Iris pigment epithelial cell (primary cell): Measurements from ENCODE around the gene PPM1D.
"Not testable (repeated sequence)": the region's sequence is repeated elsewhere in the genome, so short reads cannot be mapped to it uniquely, and the experiment has no call there.

ENCODE experiments used
- DNase-seq: peaks from one replicate; pipeline ENCODE4 v3.0.0-alpha.2; 2011; ENCODE audit warnings: low read depth

The PPM1D gene

DNA sequence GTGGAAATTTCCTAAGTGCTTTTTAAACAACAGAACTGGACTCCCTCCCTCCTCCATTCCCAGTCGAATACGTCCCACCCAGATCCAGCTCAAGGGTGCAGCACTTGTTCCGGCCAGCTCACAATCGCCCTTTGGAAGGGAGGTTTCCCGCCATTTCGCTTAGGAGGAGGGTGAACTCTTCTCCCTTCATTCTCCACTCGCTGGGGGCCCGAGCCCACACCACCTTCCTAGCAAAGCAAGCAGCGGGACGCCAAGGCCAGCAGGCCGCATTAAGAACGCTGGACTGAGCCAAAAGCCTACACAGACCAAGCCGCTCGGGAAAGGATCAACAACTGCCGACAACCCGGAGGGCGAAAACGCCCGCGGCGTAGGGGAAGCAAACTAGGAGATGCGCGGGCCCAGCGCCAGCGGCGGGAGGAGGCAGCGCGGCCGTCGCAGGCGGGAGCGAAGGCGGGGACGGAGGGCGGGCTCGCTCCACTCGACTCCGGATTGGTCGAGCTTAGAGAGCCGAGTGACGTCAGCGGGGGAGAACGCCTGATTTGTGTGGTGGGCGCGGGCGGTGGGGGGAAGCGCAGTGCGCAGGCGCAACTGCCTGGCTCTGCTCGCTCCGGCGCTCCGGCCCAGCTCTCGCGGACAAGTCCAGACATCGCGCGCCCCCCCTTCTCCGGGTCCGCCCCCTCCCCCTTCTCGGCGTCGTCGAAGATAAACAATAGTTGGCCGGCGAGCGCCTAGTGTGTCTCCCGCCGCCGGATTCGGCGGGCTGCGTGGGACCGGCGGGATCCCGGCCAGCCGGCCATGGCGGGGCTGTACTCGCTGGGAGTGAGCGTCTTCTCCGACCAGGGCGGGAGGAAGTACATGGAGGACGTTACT lies at the start of gene PPM1D:
Gene PPM1D (plus strand): TSS at position 574 of the 870 bp plus-strand sequence. CDS start 222 bp downstream, at position 796.
- DNase-seq: peak; percentile 99

- DNase-seq: not testable (repeated sequence)
These were observed 47.7 kb upstream of the PPM1D start for GRCh38 chr17:60552255-60552654.

- peak; percentile 96 for DNase-seq
These were observed 45.6 kb upstream of the PPM1D start for GRCh38 chr17:60554377-60554788.

GRCh38 chr17:60555786-60556185 lies 44.2 kb upstream of the PPM1D start:
- no peak for DNase-seq

DNA sequence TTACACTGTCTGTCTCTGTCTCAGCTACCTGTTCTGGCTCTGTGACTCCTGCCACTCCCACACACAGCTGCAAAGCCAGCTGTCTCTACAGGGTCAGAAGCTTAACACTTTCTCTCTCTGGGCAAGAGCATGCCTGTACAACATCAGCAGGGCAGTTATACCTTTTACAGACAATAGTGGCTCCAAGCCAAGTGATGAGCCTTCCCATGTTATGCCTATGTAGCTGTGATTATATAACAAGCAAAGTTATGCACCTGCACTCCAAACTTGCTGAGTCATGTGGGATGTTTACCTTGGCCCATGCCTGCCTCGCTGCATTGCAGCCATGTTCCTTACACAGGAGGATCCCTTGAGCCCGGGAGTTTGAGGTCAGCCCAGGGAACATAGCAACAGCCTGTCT lies 42.2 kb upstream of the PPM1D start:
- no peak for DNase-seq

- DNase-seq: no peak
These were observed 40.4 kb upstream of the PPM1D start for GRCh38 chr17:60559659-60559994.

- no peak for DNase-seq
These were observed 39.8 kb upstream of the PPM1D start for GRCh38 chr17:60559995-60560859.

DNA sequence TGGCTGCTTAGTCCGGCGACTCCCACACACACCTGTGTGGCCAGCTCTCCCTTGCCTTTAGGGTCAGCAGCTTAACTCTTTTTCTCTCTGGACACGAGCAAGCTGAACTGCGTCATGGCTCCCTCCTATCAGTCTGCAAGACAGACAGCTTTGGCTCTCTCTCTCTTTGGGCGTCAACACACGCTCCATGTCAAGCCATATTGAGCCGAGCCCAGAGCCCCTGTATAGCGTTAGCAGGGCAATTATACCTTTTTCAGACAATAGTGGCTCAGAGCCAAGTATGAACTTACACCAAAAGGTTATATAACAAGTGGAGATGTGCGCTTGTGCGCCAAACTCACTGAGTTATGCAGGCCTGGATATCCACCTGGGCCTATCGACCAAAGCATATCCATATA lies 39.1 kb upstream of the PPM1D start:
- no peak for DNase-seq

DNA sequence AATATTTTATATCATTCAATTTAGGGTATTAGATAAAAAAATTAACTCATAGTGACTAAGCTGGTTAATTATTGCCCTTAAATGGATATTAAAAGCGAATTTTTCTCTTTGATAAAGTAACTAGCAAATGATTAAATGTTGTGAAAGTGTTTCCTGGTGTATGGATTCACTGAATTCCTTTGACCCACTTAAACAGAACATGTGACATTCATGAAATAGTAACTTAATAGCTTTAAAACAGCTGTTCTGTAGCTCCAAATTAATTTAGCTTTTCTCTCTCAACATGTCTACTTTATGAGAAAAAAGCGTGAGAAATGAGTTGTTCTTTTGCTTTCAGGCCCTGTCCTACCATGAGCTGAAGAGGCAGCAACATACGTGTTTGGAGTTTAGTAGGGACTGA lies 37.6 kb upstream of the PPM1D start:
- no peak for DNase-seq

GRCh38 chr17:60563743-60564142 lies 36.2 kb upstream of the PPM1D start:
- DNase-seq: no peak

DNA sequence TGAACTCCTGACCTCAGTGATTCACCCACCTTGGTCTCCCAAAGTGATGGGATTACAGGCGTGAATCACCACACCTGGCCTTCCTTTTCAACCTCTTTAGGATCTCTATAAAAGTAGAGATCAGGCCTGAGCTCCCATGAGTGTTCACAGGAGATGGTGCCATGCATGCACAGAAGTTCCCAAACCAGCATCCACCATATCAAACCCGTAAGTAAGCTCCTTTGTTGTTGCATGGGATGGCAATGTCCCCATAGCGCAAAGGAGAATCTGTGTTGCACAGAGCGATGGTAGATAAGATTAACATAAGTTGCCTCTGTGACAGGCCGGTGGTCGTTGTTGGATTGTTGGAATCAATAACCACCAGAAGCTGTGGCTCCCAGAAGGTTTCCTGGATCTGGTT lies 34.8 kb upstream of the PPM1D start:
- DNase-seq: no peak

DNA sequence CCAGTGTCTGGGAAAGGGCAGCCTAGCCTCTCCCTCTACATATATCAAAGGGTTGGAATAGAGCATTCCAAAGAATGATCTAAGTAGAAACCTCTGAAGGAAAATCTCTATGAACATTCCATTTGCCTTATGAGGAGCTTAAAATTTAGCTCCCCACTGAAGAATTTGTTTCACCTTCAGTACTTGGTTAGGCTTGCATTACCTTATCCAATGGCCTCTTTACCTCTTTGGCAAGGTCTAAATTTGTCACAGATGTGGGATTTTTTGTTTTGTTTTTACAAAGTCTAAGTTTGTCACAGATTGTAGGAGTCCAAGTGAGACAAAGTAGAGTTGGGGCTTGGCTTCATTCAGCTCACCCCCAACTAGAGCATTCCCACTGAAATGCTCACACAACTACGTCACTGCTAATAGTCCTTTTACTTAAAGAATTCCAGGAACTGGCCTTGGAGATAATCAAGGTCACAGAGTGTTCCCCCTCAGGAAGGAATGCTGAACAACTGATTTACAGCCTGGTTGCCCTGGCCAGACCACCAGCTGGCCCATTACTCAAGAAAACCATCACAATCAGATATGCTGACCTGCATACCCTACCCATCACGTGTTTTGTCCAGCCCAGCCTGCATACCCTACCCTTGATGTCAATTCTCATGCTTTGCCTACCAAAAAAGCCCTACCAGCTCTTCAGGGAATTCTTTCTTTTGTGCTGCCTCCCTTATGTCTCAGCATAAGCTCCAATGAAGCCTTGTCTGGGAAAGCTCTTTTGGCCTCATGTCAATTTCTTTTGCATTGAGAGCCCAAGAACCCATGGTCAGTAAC lies 26.5 kb upstream of the PPM1D start:
- peak; percentile 57 for DNase-seq

DNA sequence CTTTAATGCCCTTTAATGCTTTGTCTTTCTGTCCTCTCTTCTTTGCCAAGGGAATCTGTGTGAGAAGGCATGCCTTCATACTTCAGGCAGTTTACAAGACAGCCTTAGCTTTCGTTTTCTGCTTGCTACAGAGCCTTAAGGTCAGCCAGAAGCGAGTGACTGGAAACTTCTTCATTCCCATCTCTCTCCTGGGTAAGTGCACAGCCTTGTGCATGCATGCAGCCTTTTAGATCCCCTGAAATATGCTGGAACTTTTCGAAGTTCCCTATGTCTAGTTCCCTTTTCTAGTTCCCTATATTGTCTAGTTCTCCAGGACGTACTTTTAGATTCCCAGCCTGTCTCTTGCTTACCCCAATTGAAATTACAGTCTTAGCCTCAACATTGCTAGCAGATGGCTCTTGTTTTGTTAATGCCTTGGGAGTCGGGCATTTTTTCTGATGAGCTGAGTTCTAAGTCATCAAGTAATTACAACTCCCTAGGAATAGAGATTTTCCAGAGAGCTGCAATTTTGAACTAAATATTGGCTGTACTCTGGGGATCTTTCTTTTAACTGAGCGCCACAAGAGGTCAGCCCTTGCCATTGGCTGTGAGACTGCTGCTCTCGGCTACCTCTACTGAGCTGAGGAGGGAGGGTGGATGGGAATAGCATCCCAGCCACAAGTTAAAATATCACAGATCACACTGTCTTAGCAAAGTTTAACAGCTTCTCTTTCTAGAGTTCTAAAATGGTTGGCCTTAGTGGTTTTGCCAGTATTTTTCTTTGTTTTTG lies 22.7 kb upstream of the PPM1D start:
- DNase-seq: peak; percentile 83

DNA sequence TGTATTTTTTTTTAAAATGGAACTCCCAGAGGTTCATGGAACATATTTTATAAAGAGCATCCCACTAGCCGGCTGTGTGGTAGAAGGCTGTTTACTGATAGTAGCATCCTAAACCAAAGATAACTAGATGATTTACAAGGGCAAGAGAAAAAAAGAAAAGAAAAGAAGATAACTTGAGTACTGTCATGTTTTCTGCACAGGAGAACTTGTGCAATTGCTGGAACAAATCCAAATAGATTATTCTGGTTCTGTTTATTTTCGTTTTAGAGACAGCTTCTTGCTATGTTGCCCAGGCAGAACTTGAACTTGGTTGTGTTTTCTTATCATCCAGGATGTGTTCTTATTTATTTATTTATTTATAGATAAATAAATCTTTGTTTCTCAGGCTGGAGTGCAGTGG lies 20.9 kb upstream of the PPM1D start:
- peak; percentile 87 for DNase-seq

GRCh38 chr17:60579551-60579950 lies 20.4 kb upstream of the PPM1D start:
- no peak for DNase-seq

DNA sequence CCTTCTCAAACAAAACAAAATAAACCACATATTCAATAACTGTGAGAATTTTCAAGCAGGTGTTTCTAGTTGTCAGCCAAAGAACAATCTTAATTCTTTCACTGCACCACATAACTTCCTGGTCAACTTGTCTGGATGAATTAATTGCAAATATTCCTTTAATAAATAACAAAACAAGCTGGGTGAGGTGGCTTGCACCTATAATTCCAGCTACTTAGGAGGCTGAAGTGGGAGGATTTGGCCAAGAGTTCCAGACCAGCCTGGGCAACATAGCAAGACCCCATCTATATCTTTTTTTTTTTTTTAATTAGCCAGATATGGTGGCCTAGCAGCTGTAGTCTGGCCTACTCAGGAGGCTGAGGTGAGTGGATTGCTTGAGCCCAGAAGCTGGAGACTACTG lies 17.0 kb upstream of the PPM1D start:
- DNase-seq: no peak

DNA sequence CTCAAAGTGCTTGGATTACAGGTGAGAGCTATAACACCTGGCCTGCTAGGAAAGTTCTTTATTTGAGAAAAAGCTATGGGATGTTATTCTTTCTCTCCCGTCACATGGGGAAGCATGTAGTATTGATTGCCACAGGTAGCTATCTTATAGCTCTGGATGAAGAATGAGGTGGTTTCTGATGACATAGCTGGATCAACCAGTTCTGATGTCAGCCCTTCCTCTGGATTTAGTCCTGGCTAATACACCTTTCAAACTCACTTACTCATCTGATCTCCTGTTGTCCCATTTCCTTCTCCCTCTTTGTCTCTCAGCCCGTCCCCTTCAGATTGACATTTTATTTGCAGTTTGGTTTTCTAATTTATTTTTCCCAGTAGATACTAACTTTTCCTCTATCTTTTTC lies 14.1 kb upstream of the PPM1D start:
- no peak for DNase-seq

DNA sequence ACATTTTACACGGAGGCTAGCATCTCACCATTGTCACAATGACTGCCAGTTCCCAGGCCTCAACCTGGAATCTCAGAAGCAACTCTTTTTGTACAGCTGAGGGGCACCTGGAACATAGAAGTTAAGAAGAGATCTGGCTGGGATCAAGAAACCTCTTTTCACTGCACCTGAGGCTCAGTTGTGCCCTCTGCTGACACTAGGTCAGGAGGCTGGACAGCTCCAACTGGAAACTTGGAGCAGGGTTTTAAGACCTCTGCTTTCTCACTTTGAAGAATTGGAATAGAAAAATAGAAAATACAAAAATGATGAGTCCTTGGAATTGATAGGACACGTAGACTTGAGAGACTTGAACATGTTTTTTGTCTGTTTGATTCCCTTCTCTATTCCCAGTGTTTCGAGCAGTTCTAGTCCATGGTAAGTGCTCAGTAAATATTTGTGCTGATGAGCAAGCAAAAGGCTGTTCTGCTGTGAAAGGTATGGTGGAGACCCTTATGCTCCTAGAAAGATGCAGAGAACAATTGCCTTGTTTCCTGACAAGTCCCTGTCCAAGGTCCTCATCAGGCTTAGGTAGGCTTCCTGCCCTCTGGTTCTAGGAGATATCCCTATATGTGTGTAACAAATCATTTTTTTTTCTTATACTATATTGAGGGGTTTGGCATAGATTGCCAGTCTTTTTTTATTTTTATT lies 13.6 kb upstream of the PPM1D start:
- DNase-seq: no peak

DNA sequence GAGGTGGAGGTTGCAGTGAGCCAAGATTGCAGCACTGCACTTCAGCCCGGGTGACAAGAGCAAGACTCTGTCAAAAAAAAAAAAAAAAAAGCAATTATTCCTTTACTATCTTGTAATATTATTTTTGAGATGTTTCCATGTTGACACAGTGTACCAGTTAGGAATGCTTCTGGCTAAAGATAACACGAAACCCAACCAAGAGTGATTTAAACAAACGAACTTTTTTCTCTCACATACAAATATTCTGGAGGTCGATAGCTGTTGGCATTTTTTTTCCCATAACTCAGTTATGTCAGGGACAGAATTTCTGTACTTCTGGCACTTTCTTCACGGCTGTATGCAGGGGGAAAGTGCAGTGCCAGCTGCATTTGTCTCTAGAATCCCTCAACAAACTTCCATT lies 9.9 kb upstream of the PPM1D start:
- no peak for DNase-seq

- no peak for DNase-seq
These were observed 7.2 kb upstream of the PPM1D start for GRCh38 chr17:60592750-60593149.

- not testable (repeated sequence) for DNase-seq
These were observed 6.5 kb upstream of the PPM1D start for GRCh38 chr17:60593441-60594036.
